HEK293 (cell line): Measurements from ENCODE around the gene TNFRSF18.

ENCODE experiments used
- GLI2 ChIP-seq: fragments of 450-650 bp; formaldehyde crosslinking; IDR thresholded peaks from 2 replicates; pipeline ENCODE4; 2017; ENCODE audit warnings: missing biosample characterization, missing genetic modification characterization, low read depth, borderline replicate concordance
- KLF10 ChIP-seq: fragments of 450-650 bp; IDR thresholded peaks from 2 replicates; pipeline ENCODE4 v1.5.1; 2018; ENCODE audit warnings: missing biosample characterization, mild to moderate bottlenecking, missing genetic modification characterization
- OSR2 ChIP-seq: fragments of 450-650 bp; formaldehyde crosslinking; IDR thresholded peaks from 2 replicates; pipeline ENCODE4 v1.5.1; 2016; ENCODE audit warnings: missing biosample characterization, missing genetic modification characterization
- OVOL3 ChIP-seq: fragments of 450-650 bp; formaldehyde crosslinking; IDR thresholded peaks from 2 replicates; pipeline ENCODE4 v1.5.1; 2016; ENCODE audit warnings: missing biosample characterization, missing genetic modification characterization
- SALL2 ChIP-seq: fragments of 450-650 bp; formaldehyde crosslinking; IDR thresholded peaks from 2 replicates; pipeline ENCODE4 v1.5.0; 2017; ENCODE audit warnings: missing biosample characterization, mild to moderate bottlenecking, missing genetic modification characterization, borderline replicate concordance
- TCF7L2 ChIP-seq: IDR thresholded peaks from 2 replicates; pipeline ENCODE4 v1.6.1; 2011; ENCODE audit warnings: low read depth, mild to moderate bottlenecking, inconsistent platforms, low read length, moderate library complexity, borderline replicate concordance
- TRIM28 ChIP-seq: IDR thresholded peaks from 2 replicates; pipeline ENCODE4 v1.6.1; 2011; ENCODE audit warnings: low read length, control low read depth, borderline replicate concordance
- ZFP41 ChIP-seq: fragments of 450-650 bp; formaldehyde crosslinking; IDR thresholded peaks from 2 replicates; pipeline ENCODE4 v1.5.1; 2016; ENCODE audit warnings: missing biosample characterization, missing genetic modification characterization, borderline replicate concordance
- ZNF121 ChIP-seq: fragments of 450-650 bp; formaldehyde crosslinking; IDR thresholded peaks from 2 replicates; pipeline ENCODE4 v1.5.1; 2016; ENCODE audit warnings: missing biosample characterization, missing genetic modification characterization
- ZNF132 ChIP-seq: fragments of 450-650 bp; formaldehyde crosslinking; IDR thresholded peaks from 2 replicates; pipeline ENCODE4 v1.5.1; 2017; ENCODE audit warnings: missing biosample characterization, missing genetic modification characterization, borderline replicate concordance
- ZNF184 ChIP-seq: fragments of 450-650 bp; IDR thresholded peaks from 2 replicates; pipeline ENCODE4 v1.5.1; 2018; ENCODE audit warnings: missing biosample characterization, mild to moderate bottlenecking, missing genetic modification characterization
- ZNF211 ChIP-seq: fragments of 450-650 bp; formaldehyde crosslinking; IDR thresholded peaks from 2 replicates; pipeline ENCODE4 v1.5.1; 2016; ENCODE audit warnings: low read depth, missing biosample characterization, missing genetic modification characterization
- ZNF223 ChIP-seq: fragments of 450-650 bp; formaldehyde crosslinking; IDR thresholded peaks from 2 replicates; pipeline ENCODE4 v1.5.1; 2016; ENCODE audit warnings: missing biosample characterization, missing genetic modification characterization
- ZNF266 ChIP-seq: fragments of 450-650 bp; formaldehyde crosslinking; IDR thresholded peaks from 2 replicates; pipeline ENCODE4 v1.5.1; 2016; ENCODE audit warnings: missing biosample characterization, missing genetic modification characterization, low read depth
- ZNF302 ChIP-seq: fragments of 450-650 bp; formaldehyde crosslinking; IDR thresholded peaks from 2 replicates; pipeline ENCODE4 v1.5.1; 2016; ENCODE audit warnings: missing biosample characterization, missing genetic modification characterization, low read depth
- ZNF394 ChIP-seq: fragments of 450-650 bp; formaldehyde crosslinking; IDR thresholded peaks from 2 replicates; pipeline ENCODE4 v1.5.1; 2016; ENCODE audit warnings: missing biosample characterization, missing genetic modification characterization, mild to moderate bottlenecking, moderate library complexity, borderline replicate concordance
- ZNF514 ChIP-seq: fragments of 450-650 bp; formaldehyde crosslinking; IDR thresholded peaks from 2 replicates; pipeline ENCODE4 v1.5.1; 2016; ENCODE audit warnings: missing biosample characterization, missing genetic modification characterization
- ZNF529 ChIP-seq: fragments of 450-650 bp; formaldehyde crosslinking; IDR thresholded peaks from 2 replicates; pipeline ENCODE4 v1.5.1; 2017; ENCODE audit warnings: missing genetic modification characterization, missing biosample characterization; ENCODE audit not compliant: insufficient replicate concordance
- ZNF654 ChIP-seq: fragments of 450-650 bp; formaldehyde crosslinking; IDR thresholded peaks from 2 replicates; pipeline ENCODE4 v1.5.1; 2016; ENCODE audit warnings: low read depth, missing biosample characterization, missing genetic modification characterization
- ZNF670 ChIP-seq: fragments of 450-650 bp; formaldehyde crosslinking; IDR thresholded peaks from 2 replicates; pipeline ENCODE4 v1.5.1; 2016; ENCODE audit warnings: missing biosample characterization, missing genetic modification characterization, low read depth
- ZNF785 ChIP-seq: fragments of 450-650 bp; formaldehyde crosslinking; IDR thresholded peaks from 2 replicates; pipeline ENCODE4 v1.5.1; 2016; ENCODE audit warnings: missing biosample characterization, missing genetic modification characterization
- ZNF837 ChIP-seq: fragments of 450-650 bp; formaldehyde crosslinking; IDR thresholded peaks from 2 replicates; pipeline ENCODE4 v1.5.1; 2016; ENCODE audit warnings: missing biosample characterization, missing genetic modification characterization
- ZSCAN5A ChIP-seq: fragments of 450-650 bp; formaldehyde crosslinking; IDR thresholded peaks from 2 replicates; pipeline ENCODE4 v1.5.1; 2016; ENCODE audit warnings: missing biosample characterization, missing genetic modification characterization
- TF ChIP-seq, protein P1 (sequence below): fragments of 450-650 bp; formaldehyde crosslinking; conservative IDR thresholded peaks from 2 replicates; pipeline ENCODE4 v1.5.1; 2016; ENCODE audit warnings: low read depth, missing biosample characterization, missing genetic modification characterization
- TF ChIP-seq, protein P2 (sequence below): fragments of 450-650 bp; formaldehyde crosslinking; IDR thresholded peaks from 2 replicates; pipeline ENCODE4 v1.5.1; 2016; ENCODE audit warnings: missing biosample characterization, missing genetic modification characterization, borderline replicate concordance
- TF ChIP-seq, protein P3 (sequence below): fragments of 450-650 bp; formaldehyde crosslinking; IDR thresholded peaks from 2 replicates; pipeline ENCODE4 v1.5.1; 2016; ENCODE audit warnings: missing biosample characterization, missing genetic modification characterization

Gene TNFRSF18

DNA sequence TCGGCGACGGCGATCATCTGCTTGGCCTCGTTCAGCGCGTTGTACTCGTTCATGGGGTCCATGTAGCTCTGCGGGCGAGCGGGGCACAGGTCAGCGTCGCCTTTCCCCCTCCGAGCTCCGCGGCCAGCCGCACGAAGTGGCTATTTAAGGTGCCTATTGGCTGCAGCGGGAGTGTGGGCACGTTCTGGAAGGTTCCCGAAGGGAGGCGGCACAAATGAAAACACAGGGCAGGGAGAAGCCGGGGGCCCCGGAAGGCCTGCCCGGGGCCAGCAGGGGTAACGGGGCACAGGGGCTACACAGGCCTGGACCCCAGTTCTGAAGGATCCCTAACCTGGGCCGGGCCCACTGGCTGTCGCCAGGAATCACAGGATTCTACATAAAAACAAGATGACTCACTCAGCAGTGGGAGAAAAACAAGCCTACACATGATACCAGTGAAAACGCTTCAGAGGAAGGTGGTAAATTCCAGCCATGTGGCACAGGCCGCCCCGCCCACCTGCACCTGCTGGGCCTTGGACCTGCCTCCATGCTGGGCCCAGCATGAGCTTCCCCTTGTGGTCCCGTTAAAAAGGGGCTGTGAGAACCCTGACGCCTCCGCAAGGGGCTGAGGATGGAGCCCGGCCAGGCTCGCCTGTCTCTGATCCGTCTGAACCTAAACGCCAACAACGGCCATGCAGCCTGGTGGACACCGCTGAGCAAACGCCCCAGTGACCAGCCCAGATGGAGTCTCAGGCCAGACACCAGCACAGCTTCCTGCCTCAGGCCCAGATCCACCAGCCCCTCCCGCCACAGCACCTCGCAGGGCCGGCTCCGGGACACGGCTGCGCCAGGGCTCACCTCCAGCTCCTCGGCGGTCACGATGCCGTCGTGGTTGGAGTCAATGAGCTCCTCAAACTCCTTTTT lies 11.5 kb upstream of the TNFRSF18 start (continued):
- TF ChIP-seq ZSCAN5A (no peak), ZNF514 (no peak), TCF7L2 (no peak), ZNF785 (tag by site-specific recombination) (no peak), ZFP41 (tag by site-specific recombination) (no peak), ZNF223 (tag by site-specific recombination) (no peak), ZNF529 (no peak), ZNF654 (tag by site-specific recombination) (no peak), ZNF121 (peak; percentile 8; the same call in 1 of the 2 replicates), GLI2 (no peak), ZNF670 (no peak), SALL2 (tag by site-specific recombination) (no peak), ZNF302 (no peak), TRIM28 (no peak), OVOL3 (tag by site-specific recombination) (no peak), ZNF837 (tag by site-specific recombination) (no peak), ZNF266 (tag by site-specific recombination) (no peak), ZNF211 (tag by site-specific recombination) (no peak), OSR2 (no peak), ZNF394 (no peak), KLF10 (tag by site-specific recombination) (peak; percentile 61; the same call in 1 of the 2 replicates), ZNF184 (no peak), ZNF132 (tag by site-specific recombination) (no peak)
- TF ChIP-seq, protein P1, sequence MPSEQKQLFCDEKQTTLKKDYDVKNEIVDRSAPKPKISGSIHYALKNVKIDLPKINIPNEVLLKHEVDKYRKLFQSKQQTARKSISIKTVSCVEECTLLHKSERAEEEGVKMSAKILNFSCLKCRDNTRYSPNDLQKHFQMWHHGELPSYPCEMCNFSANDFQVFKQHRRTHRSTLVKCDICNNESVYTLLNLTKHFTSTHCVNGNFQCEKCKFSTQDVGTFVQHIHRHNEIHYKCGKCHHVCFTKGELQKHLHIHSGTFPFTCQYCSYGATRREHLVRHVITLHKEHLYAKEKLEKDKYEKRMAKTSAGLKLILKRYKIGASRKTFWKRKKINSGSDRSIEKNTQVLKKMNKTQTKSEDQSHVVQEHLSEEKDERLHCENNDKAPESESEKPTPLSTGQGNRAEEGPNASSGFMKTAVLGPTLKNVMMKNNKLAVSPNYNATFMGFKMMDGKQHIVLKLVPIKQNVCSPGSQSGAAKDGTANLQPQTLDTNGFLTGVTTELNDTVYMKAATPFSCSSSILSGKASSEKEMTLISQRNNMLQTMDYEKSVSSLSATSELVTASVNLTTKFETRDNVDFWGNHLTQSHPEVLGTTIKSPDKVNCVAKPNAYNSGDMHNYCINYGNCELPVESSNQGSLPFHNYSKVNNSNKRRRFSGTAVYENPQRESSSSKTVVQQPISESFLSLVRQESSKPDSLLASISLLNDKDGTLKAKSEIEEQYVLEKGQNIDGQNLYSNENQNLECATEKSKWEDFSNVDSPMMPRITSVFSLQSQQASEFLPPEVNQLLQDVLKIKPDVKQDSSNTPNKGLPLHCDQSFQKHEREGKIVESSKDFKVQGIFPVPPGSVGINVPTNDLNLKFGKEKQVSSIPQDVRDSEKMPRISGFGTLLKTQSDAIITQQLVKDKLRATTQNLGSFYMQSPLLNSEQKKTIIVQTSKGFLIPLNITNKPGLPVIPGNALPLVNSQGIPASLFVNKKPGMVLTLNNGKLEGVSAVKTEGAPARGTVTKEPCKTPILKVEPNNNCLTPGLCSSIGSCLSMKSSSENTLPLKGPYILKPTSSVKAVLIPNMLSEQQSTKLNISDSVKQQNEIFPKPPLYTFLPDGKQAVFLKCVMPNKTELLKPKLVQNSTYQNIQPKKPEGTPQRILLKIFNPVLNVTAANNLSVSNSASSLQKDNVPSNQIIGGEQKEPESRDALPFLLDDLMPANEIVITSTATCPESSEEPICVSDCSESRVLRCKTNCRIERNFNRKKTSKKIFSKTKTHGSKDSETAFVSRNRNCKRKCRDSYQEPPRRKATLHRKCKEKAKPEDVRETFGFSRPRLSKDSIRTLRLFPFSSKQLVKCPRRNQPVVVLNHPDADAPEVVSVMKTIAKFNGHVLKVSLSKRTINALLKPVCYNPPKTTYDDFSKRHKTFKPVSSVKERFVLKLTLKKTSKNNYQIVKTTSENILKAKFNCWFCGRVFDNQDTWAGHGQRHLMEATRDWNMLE: no peak
- TF ChIP-seq, protein P2, sequence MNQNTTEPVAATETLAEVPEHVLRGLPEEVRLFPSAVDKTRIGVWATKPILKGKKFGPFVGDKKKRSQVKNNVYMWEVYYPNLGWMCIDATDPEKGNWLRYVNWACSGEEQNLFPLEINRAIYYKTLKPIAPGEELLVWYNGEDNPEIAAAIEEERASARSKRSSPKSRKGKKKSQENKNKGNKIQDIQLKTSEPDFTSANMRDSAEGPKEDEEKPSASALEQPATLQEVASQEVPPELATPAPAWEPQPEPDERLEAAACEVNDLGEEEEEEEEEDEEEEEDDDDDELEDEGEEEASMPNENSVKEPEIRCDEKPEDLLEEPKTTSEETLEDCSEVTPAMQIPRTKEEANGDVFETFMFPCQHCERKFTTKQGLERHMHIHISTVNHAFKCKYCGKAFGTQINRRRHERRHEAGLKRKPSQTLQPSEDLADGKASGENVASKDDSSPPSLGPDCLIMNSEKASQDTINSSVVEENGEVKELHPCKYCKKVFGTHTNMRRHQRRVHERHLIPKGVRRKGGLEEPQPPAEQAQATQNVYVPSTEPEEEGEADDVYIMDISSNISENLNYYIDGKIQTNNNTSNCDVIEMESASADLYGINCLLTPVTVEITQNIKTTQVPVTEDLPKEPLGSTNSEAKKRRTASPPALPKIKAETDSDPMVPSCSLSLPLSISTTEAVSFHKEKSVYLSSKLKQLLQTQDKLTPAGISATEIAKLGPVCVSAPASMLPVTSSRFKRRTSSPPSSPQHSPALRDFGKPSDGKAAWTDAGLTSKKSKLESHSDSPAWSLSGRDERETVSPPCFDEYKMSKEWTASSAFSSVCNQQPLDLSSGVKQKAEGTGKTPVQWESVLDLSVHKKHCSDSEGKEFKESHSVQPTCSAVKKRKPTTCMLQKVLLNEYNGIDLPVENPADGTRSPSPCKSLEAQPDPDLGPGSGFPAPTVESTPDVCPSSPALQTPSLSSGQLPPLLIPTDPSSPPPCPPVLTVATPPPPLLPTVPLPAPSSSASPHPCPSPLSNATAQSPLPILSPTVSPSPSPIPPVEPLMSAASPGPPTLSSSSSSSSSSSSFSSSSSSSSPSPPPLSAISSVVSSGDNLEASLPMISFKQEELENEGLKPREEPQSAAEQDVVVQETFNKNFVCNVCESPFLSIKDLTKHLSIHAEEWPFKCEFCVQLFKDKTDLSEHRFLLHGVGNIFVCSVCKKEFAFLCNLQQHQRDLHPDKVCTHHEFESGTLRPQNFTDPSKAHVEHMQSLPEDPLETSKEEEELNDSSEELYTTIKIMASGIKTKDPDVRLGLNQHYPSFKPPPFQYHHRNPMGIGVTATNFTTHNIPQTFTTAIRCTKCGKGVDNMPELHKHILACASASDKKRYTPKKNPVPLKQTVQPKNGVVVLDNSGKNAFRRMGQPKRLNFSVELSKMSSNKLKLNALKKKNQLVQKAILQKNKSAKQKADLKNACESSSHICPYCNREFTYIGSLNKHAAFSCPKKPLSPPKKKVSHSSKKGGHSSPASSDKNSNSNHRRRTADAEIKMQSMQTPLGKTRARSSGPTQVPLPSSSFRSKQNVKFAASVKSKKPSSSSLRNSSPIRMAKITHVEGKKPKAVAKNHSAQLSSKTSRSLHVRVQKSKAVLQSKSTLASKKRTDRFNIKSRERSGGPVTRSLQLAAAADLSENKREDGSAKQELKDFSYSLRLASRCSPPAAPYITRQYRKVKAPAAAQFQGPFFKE (tag by site-specific recombination): no peak
- TF ChIP-seq, protein P3, sequence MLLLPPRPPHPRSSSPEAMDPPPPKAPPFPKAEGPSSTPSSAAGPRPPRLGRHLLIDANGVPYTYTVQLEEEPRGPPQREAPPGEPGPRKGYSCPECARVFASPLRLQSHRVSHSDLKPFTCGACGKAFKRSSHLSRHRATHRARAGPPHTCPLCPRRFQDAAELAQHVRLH (tag by site-specific recombination): no peak
